Astrocyte (in vitro differentiated cells and primary cell): ENCODE data around the gene KRT6C. TPM values are rescaled to one million over a fixed set of nuclear protein-coding genes. Genes with fewer than 3 reads are reported as not detected.

Experiments
- DNase-seq: peaks from one replicate; pipeline ENCODE4 v3.0.0-alpha.2; 2010; ENCODE audit warnings: low read depth
- FAIRE-seq: peaks from 2 replicates; lab custom pipeline; 2011; peaks lifted over from hg19 to GRCh38; lab: Jason Lieb, UNC
- H2AFZ ChIP-seq: 2 replicates; pipeline ENCODE4 v1.6.0; 2012; ENCODE audit warnings: low read depth, low read length, inconsistent platforms
- H3K27ac ChIP-seq: 2 replicates; pipeline ENCODE4 v1.5.1; 2011; ENCODE audit warnings: low read depth, low read length, inconsistent platforms
- H3K27me3 ChIP-seq: 2 replicates; pipeline ENCODE4 v1.6.0; 2011; ENCODE audit warnings: low read length, inconsistent platforms; ENCODE audit not compliant: insufficient read depth
- H3K36me3 ChIP-seq: 2 replicates; pipeline ENCODE4 v1.5.1; 2011; ENCODE audit warnings: low read length, inconsistent platforms; ENCODE audit not compliant: insufficient read depth
- H3K4me1 ChIP-seq: 2 replicates; pipeline ENCODE4 v1.5.1; 2011; ENCODE audit warnings: low read length, inconsistent platforms; ENCODE audit not compliant: insufficient read depth
- H3K4me2 ChIP-seq: 2 replicates; pipeline ENCODE4 v1.6.0; 2012; ENCODE audit warnings: low read length, inconsistent platforms
- H3K4me3 ChIP-seq: 2 replicates; pipeline ENCODE4 v1.5.1; 2011; ENCODE audit warnings: low read depth, mild to moderate bottlenecking, low read length, inconsistent platforms; ENCODE audit not compliant: insufficient read depth
- H3K79me2 ChIP-seq: 2 replicates; pipeline ENCODE4 v1.6.0; 2012; ENCODE audit warnings: mild to moderate bottlenecking, low read length, inconsistent platforms; ENCODE audit not compliant: insufficient read depth
- H3K9ac ChIP-seq: 2 replicates; pipeline ENCODE4 v1.6.0; 2012; ENCODE audit warnings: mild to moderate bottlenecking, low read length, inconsistent platforms
- H3K9me3 ChIP-seq: 2 replicates; pipeline ENCODE4 v1.5.1; 2012; ENCODE audit warnings: low read depth, mild to moderate bottlenecking, low read length, inconsistent platforms; ENCODE audit not compliant: insufficient read depth
- H4K20me1 ChIP-seq: 2 replicates; pipeline ENCODE4 v1.6.0; 2012; ENCODE audit warnings: low read length, inconsistent platforms; ENCODE audit not compliant: insufficient read depth
- H3K27ac Mint-ChIP-seq: one replicate; pipeline ENCODE4 v1.8.0; 2021; ENCODE audit warnings: mild to moderate bottlenecking, mixed read lengths; ENCODE audit not compliant: unreplicated experiment
- H3K27me3 Mint-ChIP-seq: one replicate; pipeline ENCODE4 v1.8.0; 2021; ENCODE audit warnings: low read depth, mixed read lengths; ENCODE audit not compliant: unreplicated experiment
- H3K36me3 Mint-ChIP-seq: one replicate; pipeline ENCODE4 v1.8.0; 2021; ENCODE audit warnings: low read depth, mixed read lengths; ENCODE audit not compliant: unreplicated experiment
- H3K4me1 Mint-ChIP-seq: one replicate; pipeline ENCODE4 v1.8.0; 2021; ENCODE audit warnings: low read depth, mixed read lengths; ENCODE audit not compliant: unreplicated experiment
- H3K4me3 Mint-ChIP-seq: one replicate; pipeline ENCODE4 v1.8.0; 2021; ENCODE audit warnings: mild to moderate bottlenecking, moderate library complexity, mixed read lengths; ENCODE audit not compliant: unreplicated experiment
- H3K9me3 Mint-ChIP-seq: one replicate; pipeline ENCODE4 v1.8.0; 2021; ENCODE audit warnings: mild to moderate bottlenecking, mixed read lengths; ENCODE audit not compliant: unreplicated experiment
- CTCF ChIP-seq: IDR thresholded peaks from 2 replicates; pipeline ENCODE4 v1.5.1; 2011; ENCODE audit warnings: low read depth, mild to moderate bottlenecking, inconsistent platforms, low read length, moderate library complexity; ENCODE audit not compliant: insufficient read depth
- EZH2 ChIP-seq: IDR thresholded peaks from 2 replicates; pipeline ENCODE4 v1.6.1; 2012; ENCODE audit warnings: mild to moderate bottlenecking, low read length, inconsistent platforms; ENCODE audit not compliant: insufficient read depth
- total RNA-seq: library from RNA; stranded (reverse); gene quantifications from 2 replicates; pipeline ENCODE4 v1.2.1, GENCODE V29; 2021

KRT6C gene
- total RNA-seq, 1 donor from 2014 or later, result not detected

DNA sequence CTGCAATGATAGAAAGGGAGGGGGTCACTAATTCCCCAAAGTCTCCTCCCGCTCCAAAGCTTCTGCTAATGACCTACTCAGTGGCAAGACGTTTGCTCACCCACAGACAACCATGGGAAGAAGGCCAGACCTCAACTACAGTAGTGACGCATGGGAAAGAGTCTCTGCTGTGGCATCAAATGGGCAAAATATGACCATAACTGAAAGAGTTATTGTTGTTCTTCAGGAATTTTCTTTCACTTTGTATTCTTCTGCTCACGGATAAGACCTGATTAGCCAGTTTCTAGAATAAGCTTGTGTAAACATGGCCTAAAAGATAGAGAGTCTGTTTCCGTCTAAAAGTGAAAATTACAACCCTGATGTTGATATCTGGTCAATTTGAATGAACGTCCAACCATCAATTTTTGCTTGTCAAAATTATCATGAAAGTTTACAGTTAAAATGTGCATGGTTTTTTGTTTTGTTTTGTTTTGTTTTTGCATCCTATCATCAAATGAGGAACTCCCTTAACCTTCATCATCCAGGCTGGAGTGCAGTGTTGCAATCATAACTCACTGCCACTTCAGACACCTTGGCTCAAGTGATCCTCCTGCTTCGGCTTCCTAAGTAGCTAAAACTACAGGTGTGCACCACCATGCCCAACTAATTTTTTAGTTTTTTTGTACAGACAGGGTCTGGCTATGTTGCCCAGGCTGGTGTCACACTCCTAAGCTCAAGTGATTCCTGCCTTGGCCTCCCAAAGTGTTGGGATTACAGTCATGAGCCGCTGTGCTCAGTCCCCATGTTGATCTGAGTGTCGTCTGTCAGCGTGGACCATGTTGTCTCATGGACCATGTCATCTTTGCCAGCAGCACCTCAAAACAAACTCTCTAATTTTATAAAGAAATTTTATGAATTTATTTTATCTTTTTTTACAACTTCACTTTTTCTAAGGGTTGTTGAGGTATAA is 28.7 kb downstream of the KRT6C start:
- H2AFZ ChIP-seq, result no peak overlapping the region
- H3K4me3 Mint-ChIP-seq, result no peak overlapping the region

GRCh38 chr12:52443966-52444365 is 29.6 kb downstream of the KRT6C start:
- H3K9me3 Mint-ChIP-seq, result no peaks in the 10 kb centered on the region
- H3K27me3 ChIP-seq, result no peaks in the 10 kb centered on the region
- peaks cover 41% of the 10 kb centered on the region for H3K4me1 Mint-ChIP-seq
- FAIRE-seq (no peak), DNase-seq (no peak)
- H3K4me1 ChIP-seq, result peaks cover 41% of the 10 kb centered on the region
- H3K4me2 ChIP-seq, result no peak overlapping the region
- TF ChIP-seq EZH2 (no peak), CTCF (no peak)
- H3K9ac ChIP-seq, result no peak overlapping the region
- H3K4me3 Mint-ChIP-seq, result no peak overlapping the region
- no peak overlapping the region for H3K27ac Mint-ChIP-seq
- H4K20me1 ChIP-seq, result no peaks in the 10 kb centered on the region
- peaks cover 9% of the 10 kb centered on the region for H3K27me3 Mint-ChIP-seq
- no peak overlapping the region for H3K4me3 ChIP-seq
- no peaks in the 10 kb centered on the region for H3K79me2 ChIP-seq
- H3K9me3 ChIP-seq, result no peaks in the 10 kb centered on the region
- H3K36me3 Mint-ChIP-seq, result no peaks in the 10 kb centered on the region
- no peak overlapping the region for H3K27ac ChIP-seq
- no peaks in the 10 kb centered on the region for H3K36me3 ChIP-seq
- H2AFZ ChIP-seq, result no peak overlapping the region

More for the DNA sequence above, 28.7 kb downstream of the KRT6C start:
- Histone ChIP-seq H3K4me2 (no peak overlapping the region), H3K27me3 (no peaks in the 10 kb centered on the region), H3K36me3 (no peaks in the 10 kb centered on the region), H3K27ac (no peak overlapping the region), H3K9ac (no peak overlapping the region), H3K4me3 (no peak overlapping the region), H3K4me1 (peaks cover 39% of the 10 kb centered on the region), H3K79me2 (no peaks in the 10 kb centered on the region), H4K20me1 (no peaks in the 10 kb centered on the region), H3K9me3 (no peaks in the 10 kb centered on the region)
- FAIRE-seq (no peak), DNase-seq (peak; percentile 62)
- peaks cover 39% of the 10 kb centered on the region for H3K4me1 Mint-ChIP-seq
- H3K27me3 Mint-ChIP-seq, result peaks cover 15% of the 10 kb centered on the region
- H3K27ac Mint-ChIP-seq, result no peak overlapping the region
- TF ChIP-seq CTCF (no peak), EZH2 (no peak)
- H3K9me3 Mint-ChIP-seq, result no peaks in the 10 kb centered on the region
- H3K36me3 Mint-ChIP-seq, result no peaks in the 10 kb centered on the region

DNA sequence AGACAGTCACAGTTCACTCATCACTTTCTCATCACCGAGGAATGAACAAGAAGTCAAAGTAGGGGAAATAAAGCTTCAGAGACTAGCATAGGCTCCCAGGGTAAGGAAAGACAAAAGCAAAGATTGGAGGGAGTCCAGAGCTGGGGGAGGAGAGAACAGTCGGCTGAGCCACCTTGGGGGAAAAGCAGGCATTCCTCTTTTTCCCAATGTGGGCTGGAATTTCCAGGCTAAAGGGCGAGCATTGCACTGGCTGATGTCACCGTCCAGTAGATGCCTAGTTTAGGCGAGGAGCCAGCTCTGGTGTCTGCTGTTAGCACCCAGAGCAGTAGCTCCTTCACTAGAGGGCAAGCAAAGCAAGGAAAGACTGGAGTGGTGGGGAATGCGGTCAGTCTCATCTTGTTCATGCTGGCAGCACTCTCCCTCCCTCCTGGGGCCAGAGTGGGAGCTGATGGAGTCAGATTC is 31.0 kb downstream of the KRT6C start:
- Mint-ChIP-seq H3K4me1 (peaks cover 41% of the 10 kb centered on the region), H3K36me3 (no peaks in the 10 kb centered on the region), H3K4me3 (peak overlapping the region; percentile 2), H3K27me3 (peaks cover 6% of the 10 kb centered on the region), H3K27ac (peak overlapping the region; percentile 96), H3K9me3 (no peaks in the 10 kb centered on the region)
- Histone ChIP-seq H3K4me2 (peak overlapping the region; percentile 74), H2AFZ (no peak overlapping the region), H3K79me2 (no peaks in the 10 kb centered on the region), H4K20me1 (no peaks in the 10 kb centered on the region), H3K27ac (peak overlapping the region; percentile 94), H3K27me3 (no peaks in the 10 kb centered on the region), H3K4me1 (peaks cover 41% of the 10 kb centered on the region), H3K9ac (peak overlapping the region; percentile 70), H3K4me3 (peak overlapping the region; percentile 9), H3K9me3 (no peaks in the 10 kb centered on the region), H3K36me3 (no peaks in the 10 kb centered on the region)
- peak; percentile 81 for FAIRE-seq
- peak; percentile 95 for DNase-seq
- TF ChIP-seq EZH2 (no peak), CTCF (peak; percentile 23)
